Activated CD4-positive, alpha-beta T cell treated with anti-CD3 and anti-CD28 coated beads, Interleukin-2, amount 50 U/mL, for 48 hours (primary cell): Measurements from ENCODE around the gene PLPPR5.
"Not testable (repeated sequence)": the region's sequence is repeated elsewhere in the genome, so short reads cannot be mapped to it uniquely, and the experiment has no call there.

ENCODE experiments used
- DNase-seq, 2 experiments: peaks; one replicate each; pipeline ENCODE4 v3.0.0-alpha.2; 2020

Gene PLPPR5, protein sequence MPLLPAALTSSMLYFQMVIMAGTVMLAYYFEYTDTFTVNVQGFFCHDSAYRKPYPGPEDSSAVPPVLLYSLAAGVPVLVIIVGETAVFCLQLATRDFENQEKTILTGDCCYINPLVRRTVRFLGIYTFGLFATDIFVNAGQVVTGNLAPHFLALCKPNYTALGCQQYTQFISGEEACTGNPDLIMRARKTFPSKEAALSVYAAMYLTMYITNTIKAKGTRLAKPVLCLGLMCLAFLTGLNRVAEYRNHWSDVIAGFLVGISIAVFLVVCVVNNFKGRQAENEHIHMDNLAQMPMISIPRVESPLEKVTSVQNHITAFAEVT

DNA sequence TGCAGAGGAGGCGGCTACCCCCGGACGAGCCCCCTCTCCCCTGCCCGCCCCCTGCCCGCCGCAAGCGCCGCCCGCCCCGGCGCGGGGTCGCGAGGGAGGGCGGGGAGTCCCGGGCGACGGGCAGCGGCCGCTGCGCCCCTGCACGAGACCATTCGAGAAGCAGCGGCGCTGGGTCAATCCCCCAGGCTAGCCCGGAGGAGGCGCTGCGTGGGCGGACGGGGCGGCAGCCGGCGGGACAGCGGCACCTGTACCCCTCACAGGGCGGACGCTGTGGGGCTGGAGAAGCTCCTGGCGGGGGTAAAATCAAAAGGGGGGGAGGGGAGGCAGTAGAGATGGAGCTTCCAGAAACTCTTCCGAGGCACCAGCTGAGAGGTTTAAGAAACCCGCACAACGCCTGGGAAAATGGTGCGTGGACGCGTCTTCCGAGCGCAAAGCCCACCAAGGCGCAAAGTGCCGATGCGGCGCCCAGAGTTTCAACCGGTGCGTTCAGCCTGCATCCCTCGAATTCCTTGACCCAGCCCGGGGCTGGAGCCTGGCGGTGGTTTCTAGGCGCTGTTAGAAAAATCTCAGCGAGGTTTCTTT lies at the start of gene PLPPR5:
TSS of gene PLPPR5 (minus strand) at position 1 of the 582 bp plus-strand sequence. CDS start 190 bp downstream, outside the sequence.
- DNase-seq = peak; percentile 18 to 26

- no peak for DNase-seq
Observed at GRCh38 chr1:99051611-99052283, 47.1 kb upstream of the PLPPR5 start.

DNA sequence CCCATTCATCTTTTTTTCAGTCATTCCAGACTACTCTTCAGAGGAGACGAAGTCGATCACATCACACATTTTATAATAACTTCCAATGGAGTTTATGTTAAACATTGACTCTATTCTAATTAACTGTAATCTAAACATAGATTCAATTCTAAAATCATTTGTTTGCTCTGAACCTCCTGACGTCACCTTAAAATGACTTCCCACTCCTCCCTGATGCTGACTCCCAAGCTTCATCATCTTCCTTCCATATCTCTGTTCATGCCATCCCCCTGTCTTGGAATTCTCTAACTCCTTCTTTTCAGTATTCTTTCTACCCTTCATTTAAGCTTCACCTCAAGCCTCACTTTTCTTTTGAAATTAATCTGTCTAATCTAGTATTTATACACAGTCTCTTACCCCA lies 45.1 kb upstream of the PLPPR5 start:
- DNase-seq = no peak

DNA sequence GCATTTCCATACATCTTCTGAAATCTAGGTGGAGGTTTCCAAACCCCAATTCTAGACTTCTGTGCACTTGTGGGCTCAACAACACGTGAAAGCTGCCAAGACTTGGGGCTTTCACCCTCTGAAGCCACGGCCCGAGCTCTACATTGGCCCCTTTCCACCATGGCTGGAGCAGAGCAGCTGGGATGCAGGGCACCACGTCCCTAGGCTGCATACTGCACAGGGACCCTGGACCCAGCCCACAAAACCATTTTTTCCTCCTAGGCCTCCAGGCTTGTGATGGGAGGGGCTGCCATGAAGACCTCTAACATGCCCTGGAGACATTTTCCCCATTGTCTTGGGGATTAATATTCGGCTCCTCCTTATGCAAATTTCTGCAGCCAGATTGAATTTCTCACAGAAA lies 32.1 kb upstream of the PLPPR5 start:
- DNase-seq = not testable (repeated sequence)

DNA sequence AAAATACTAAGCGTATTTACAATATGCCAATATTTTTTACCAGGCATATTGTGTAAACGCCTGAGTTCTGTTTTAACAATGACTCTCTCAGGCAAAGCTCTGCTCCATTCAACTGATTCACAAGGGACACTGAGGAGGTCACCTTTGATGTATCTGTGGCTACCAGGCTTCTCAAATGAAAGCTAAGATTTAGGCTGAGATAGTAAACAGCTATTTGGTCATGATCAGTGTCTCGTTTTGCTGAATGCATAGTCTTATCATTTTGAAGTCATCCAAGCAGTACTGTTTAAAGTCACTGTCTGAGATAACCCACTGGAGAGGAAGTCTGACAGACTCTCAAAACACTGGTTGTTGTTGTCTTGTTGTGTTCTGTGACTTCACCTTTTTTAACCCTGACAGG lies 13.7 kb upstream of the PLPPR5 start:
- DNase-seq = no peak

DNA sequence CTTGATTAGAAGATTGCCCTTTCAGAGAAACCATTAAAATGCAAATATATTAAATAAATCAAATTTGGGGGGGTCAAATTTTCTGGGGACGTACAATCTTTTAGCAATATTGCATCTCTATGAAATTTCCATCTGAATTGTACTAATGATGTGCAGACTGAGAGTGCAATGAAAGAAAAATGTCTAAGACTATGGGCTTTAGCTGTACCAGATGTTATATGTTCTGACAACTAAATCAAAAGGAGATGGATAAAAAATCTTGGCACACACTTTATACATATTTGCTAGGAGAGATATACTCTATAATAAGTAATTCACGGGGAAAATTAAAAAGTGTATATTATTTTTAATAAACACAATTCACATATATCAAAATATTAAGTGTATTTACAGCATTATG lies 13.0 kb upstream of the PLPPR5 start:
- DNase-seq = no peak

DNA sequence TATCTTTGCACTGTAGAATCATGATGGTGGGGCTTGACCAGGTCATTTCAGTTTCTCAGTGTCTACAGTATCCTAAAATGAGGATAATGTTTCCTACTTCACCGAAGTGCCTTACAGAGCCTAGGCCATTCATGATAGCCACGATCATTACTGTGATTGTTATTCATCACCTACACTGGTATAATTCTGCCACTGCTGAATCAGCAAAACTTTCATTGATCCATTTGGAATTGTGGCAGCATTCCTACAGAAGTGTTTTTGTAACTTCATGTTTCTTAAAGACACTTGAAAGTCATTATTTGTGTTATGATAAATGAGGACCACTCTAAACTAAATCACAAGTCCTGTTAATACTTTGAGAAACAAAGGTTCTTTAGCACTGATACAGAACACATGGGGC lies 6.0 kb upstream of the PLPPR5 start:
- no peak for DNase-seq

GRCh38 chr1:99007366-99007765 lies 2.7 kb upstream of the PLPPR5 start:
- DNase-seq = no peak

DNA sequence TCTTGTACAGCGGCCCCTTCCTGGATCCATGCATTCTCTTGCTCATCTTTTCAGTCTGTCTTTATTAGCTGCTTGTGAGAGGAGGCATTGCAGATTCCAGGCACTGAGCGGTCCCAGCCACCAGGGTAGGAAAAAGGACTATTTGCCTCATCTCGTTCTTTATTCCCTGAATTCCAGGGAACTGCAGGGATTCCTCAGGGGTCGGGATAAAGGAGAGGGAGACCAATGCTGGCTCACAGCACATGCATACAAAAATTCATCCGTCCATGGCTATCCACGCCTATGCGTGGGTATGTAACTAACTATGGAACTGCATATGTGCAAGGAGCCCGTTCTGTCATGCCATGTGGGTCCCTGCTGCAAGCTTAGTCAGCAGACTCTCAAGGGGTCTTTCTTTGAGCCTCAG lies 879 bp upstream of the PLPPR5 start:
- DNase-seq = no peak

GRCh38 chr1:99004254-99004860 lies 304 bp downstream of the PLPPR5 start:
- DNase-seq = peak; percentile 15 to 25

DNA sequence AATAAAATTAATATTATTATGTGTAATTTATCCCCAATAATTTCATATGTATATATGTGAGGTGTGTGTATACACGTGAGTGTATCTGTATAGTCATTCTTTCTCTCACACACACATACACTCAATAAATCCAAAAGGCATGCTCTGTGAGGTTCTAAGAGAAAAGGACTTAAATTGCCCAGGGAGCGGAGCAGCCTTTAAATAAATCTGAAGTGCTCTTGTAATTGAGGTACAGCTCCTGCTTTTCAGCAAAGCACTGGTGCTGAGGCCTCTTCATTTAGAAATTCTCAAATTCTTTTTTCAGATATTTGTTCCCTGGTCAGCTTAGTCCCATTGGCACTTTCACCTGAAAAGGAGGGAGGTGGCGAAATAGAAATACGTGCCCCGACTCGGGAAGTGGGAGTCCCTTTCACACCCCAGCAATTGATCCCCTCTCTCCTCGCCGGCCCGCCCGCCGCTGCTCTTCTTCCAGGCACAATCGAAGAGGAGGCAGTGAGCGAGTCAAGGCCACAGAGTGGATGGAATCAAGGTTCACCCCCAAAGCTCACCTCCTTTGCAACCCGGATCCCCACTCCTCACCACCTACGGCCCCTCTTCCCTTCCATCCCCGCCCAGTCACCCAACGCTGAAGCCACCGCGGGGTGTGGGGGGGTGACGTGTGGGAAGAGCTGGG lies 944 bp downstream of the PLPPR5 start:
- no peak for DNase-seq

DNA sequence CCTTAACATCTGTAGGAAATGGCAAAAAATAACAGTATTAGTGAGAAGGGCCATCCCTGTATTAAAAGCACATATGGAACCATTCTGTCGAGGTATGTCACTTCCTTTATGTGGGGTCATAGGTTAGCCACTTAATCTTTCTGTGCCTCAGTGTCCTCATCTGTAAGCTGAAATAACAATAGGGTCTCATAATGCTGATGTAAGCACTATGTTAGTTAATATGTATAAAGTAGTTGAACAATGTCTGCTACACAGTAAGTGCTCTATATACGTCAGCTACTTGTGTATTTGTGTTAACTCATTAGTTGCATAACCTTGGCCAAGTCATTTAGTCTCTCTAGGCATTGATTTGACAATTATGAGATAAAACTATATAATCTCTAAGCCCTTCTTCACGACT lies 11.8 kb downstream of the PLPPR5 start:
- no peak for DNase-seq

- peak in 1 of 2 experiments; percentile 19 for DNase-seq
Observed at GRCh38 chr1:98991127-98992012, 13.3 kb downstream of the PLPPR5 start.

DNA sequence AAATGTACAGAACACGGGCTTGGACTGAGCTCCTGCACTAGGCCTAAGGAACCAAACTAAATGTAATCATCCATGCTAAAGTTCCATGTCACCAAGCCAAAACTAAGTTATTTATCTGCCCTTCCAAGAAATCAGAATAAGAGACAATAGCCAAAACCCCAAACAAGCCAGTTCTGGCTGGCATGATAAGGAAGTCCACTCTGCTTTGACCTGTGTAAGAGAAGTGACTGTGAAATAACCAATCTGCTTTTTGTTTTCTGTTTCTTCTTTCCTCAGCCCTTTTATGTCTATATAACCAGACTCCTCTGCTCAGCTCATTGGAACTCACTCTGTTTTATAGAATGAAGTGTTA lies 15.1 kb downstream of the PLPPR5 start:
- DNase-seq = no peak

- no peak for DNase-seq
Observed at GRCh38 chr1:98988904-98989555, 15.6 kb downstream of the PLPPR5 start.

DNA sequence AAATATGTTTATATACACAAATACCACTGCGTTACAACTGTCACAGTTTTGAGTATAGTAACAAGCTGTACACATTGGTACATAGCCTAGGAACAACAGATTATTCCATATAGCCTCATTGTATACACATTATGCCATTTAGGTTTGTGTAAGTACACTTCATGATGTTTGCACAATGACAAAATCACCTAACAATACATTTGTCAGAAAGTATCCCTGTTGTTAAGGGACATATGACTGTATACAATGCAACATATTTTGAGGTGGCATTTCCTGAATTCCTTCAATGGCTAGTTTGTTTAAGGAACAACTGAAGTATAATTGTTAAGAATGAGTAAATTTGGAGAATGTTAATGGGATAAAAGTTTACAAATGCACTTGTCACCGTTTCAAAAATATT lies 19.0 kb downstream of the PLPPR5 start:
- DNase-seq = no peak

DNA sequence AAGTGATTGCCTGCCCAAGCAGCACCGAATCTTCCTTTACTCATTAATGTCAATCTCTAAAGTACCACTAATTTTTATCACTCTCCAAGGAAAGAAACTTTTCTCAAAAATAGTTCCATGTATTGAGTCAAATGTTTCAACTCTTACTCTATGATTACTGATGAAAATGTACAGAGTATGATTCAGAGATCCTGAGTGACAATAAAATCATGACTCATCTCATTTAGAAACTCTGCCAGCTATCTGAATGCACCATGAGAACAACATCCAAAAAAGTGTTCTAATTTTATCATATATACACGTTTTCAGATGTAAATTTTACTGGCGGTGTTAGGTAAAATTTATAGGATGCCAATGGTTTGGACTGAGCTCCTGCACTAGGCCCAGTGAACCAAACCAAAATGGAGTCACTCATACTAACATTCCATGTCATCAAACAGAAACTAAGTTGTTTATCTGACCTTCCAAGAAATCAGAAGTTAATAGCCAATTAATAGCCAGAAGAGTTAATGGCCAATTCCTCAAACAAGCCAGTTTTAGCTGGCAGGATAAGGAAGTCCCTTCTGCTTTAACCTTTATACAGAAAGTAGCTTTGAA lies 22.6 kb downstream of the PLPPR5 start:
- no peak for DNase-seq

- no peak for DNase-seq
Observed at GRCh38 chr1:98979463-98979862, 25.2 kb downstream of the PLPPR5 start.

- no peak for DNase-seq
Observed at GRCh38 chr1:98975810-98976209, 28.9 kb downstream of the PLPPR5 start.

DNA sequence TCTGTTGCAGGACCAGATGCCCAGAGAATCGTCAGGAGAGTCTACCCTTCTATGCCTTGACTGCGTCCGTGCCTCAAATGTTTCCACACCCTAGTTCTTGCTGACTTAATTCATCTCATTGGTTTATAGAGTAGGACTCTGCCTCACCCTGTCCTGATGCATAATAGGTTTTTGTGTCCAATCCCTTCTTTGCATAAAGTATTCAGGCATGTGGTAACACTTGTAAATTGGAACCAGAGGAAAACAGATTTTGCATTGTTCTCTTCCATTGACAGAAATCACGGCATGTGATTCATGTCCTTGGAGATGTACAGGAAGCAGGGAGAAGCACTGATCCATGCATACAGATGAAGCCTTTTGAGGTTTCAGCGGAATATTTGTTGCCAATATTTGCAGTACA lies 29.5 kb downstream of the PLPPR5 start:
- no peak for DNase-seq

GRCh38 chr1:98969798-98970490 lies 34.7 kb downstream of the PLPPR5 start:
- DNase-seq = no peak
